Measurements from ENCODE around the gene ACACA.

- TF ChIP-seq, protein P1, sequence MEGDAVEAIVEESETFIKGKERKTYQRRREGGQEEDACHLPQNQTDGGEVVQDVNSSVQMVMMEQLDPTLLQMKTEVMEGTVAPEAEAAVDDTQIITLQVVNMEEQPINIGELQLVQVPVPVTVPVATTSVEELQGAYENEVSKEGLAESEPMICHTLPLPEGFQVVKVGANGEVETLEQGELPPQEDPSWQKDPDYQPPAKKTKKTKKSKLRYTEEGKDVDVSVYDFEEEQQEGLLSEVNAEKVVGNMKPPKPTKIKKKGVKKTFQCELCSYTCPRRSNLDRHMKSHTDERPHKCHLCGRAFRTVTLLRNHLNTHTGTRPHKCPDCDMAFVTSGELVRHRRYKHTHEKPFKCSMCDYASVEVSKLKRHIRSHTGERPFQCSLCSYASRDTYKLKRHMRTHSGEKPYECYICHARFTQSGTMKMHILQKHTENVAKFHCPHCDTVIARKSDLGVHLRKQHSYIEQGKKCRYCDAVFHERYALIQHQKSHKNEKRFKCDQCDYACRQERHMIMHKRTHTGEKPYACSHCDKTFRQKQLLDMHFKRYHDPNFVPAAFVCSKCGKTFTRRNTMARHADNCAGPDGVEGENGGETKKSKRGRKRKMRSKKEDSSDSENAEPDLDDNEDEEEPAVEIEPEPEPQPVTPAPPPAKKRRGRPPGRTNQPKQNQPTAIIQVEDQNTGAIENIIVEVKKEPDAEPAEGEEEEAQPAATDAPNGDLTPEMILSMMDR (tag by site-specific recombination; IDR thresholded peaks at IDR 0.05) = no peak
- TF ChIP-seq REST (tag by site-specific recombination; IDR thresholded peaks at IDR 0.05) (no peak), YY1 (tag by site-specific recombination; IDR thresholded peaks at IDR 0.05) (no peak), RBAK (tag by site-specific recombination; IDR thresholded peaks at IDR 0.05) (no peak), ZNF501 (tag by site-specific recombination; IDR thresholded peaks at IDR 0.05) (no peak)
These were observed 15.5 kb downstream of the ACACA start for GRCh38 chr17:37391146-37391545.

Data from HEK293 (cell line).